RWPE1 (cell line): ENCODE results near the gene MSTN.

Experiments used
- CTCF ChIA-PET: fragments of 350-600 bp; sonication (Branson Sonifier 250); formaldehyde crosslinking; extraction: SDS; loops from one replicate; lab custom pipeline; 2021; lab: Yijun Ruan, JAX
- POLR2A ChIA-PET: fragments of 400-600 bp; formaldehyde crosslinking; extraction: SDS; loops from one replicate; lab custom pipeline; 2020; ENCODE audit warnings: antibody characterized with exemption; ENCODE audit not compliant: low non-redundant PET; lab: Yijun Ruan, JAX
- DNase-seq: peaks from one replicate; pipeline ENCODE4 v3.0.0; 2012; ENCODE audit warnings: low spot score
- H3K27ac ChIP-seq: fragments of 450-650 bp; 2 replicates; pipeline ENCODE4 v1.5.1; 2017
- CTCF ChIP-seq: fragments of 450-650 bp; conservative IDR thresholded peaks from 2 replicates; pipeline ENCODE4 v1.5.1; 2017; ENCODE audit warnings: low read depth, mild to moderate bottlenecking

MSTN gene

GRCh38 chr2:190062601-190063000 lies at the start of gene MSTN:
Gene MSTN, minus strand, starts transcription at chr2:190062729. Its CDS starts 133 bp downstream, at chr2:190062596.
- DNase-seq = no peak
- ChIA-PET CTCF (no interaction called here), POLR2A (no interaction called here)
- no peak for TF ChIP-seq CTCF
- H3K27ac ChIP-seq = no peak within 1 kb of the TSS

DNA sequence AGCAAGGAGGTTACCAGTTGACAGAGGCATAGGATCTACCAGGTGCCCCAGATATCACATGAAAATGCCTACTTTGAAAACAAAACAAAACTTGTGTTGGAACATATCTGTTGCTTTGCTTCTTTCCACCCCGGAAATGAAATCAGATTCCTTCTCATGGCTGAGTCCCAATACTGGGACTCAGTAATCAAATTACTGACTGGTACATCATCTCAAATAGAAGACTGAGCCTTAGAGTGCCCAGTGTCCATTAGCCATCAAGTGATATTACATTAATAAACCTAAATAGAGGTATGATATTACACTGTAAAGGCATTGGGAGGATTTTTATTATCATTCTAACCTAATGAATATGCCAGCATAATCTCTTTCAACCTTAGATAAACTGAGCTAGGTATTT lies 48.6 kb upstream of the MSTN start:
- DNase-seq = no peak
- H3K27ac ChIP-seq = no peak overlapping the region
- CTCF ChIA-PET = interaction anchor here (0.6 kb wide), 1 partner anchor 186 kb away, joined by 3 read pairs; no protein-coding TSS in a partner anchor
- POLR2A ChIA-PET = no interaction called here
- no peak for TF ChIP-seq CTCF

- ChIA-PET CTCF (interaction anchor here (0.6 kb wide), 1 partner anchor 186 kb away, joined by 3 read pairs; no protein-coding TSS in a partner anchor), POLR2A (no interaction called here)
- no peak for DNase-seq
- TF ChIP-seq CTCF = no peak
- no peak overlapping the region for H3K27ac ChIP-seq
These were observed 48.2 kb upstream of the MSTN start for GRCh38 chr2:190110699-190111098.

- TF ChIP-seq CTCF = no peak
- no peak overlapping the region for H3K27ac ChIP-seq
- ChIA-PET CTCF (no interaction called here), POLR2A (no interaction called here)
- no peak for DNase-seq
These were observed 47.6 kb upstream of the MSTN start for GRCh38 chr2:190110131-190110530.

DNA sequence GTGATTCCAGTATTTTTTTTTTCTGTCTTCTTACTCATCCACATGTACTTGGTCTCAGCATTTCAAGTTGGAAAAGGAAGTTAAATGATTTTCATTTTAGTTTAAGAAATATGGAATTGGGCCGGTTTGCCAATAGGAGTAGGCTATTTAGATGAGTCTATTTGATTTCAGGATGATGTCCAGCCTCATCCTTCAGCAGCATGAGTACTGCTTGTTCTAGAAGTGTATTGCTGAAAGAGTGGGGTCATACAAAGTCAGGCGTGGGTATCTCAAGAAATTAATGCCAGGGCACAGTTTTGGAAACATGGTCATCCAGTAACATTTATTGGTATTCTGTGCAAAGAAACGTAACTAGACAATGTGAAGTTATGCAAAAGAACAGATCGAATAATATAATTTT lies 44.9 kb upstream of the MSTN start:
- ChIA-PET POLR2A (no interaction called here), CTCF (no interaction called here)
- no peak for DNase-seq
- no peak for TF ChIP-seq CTCF
- H3K27ac ChIP-seq = no peak overlapping the region

DNA sequence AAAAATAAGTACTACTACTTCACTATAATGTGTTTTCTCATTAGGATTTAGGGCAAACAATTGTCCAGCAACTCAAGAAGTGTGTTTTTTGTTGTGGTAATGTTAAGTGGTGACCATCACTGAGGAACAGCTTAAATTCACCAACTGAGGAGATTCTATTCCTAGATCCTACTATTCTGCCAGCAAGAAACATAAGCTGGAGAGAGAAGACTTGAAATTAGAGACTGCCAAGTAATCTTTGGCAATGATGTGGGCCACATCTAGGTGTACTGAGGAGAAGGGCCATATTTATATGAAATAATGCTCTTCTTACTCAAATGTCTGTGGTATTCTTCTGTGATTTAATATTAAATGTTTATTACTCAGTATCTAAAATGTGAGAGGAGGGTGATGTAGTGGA lies 44.3 kb upstream of the MSTN start:
- no peak for DNase-seq
- ChIA-PET POLR2A (no interaction called here), CTCF (no interaction called here)
- no peak overlapping the region for H3K27ac ChIP-seq
- TF ChIP-seq CTCF = no peak

GRCh38 chr2:190105554-190105953 lies 43.0 kb upstream of the MSTN start:
- H3K27ac ChIP-seq = no peak overlapping the region
- CTCF ChIA-PET = interaction anchor here (0.6 kb wide), 1 partner anchor 310 kb away, joined by 4 read pairs; no protein-coding TSS in a partner anchor
- TF ChIP-seq CTCF = no peak
- DNase-seq = no peak
- POLR2A ChIA-PET = no interaction called here
